ENCODE data around the gene FIP1L1. TPM values are rescaled to one million over a fixed set of nuclear protein-coding genes. Genes with fewer than 3 reads are reported as not detected.

FIP1L1 gene
- total RNA-seq, 1 experiment from 2014 or later: 68.0 TPM

DNA sequence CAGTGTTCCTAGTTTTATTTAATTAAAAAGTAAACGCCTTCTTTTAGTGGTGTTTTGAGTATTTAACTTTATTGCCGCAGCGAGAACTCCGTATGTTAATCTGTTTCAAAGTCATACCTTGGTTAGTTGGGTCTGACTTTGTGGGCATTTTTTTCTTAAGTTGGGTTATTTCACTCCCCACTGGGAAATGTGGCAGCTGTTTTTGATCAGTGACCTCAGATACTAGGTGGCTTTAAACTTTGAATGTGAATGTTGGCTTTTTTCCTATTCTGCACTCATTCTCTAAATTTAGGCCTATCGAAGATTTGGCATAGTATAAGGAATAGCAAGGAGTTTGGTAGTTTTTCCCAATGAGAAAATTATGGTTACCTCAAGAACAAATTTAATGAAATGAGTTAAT, 85.9 kb downstream of the FIP1L1 start:
- no CpG with 5 or more reads among the region's 5 CpGs for WGBS (ENCODE audit: extremely low coverage, insufficient read length, low lambda C conversion rate)

More for the DNA sequence above, 85.9 kb downstream of the FIP1L1 start:
- Histone ChIP-seq H2AFZ (ENCODE audit: low read length) (no peak overlapping the region), H2BK12ac (ENCODE audit: insufficient read length, low read depth, low read length) (no peak overlapping the region), H3T11ph (ENCODE audit: low read length) (no peak overlapping the region), H3K27ac (ENCODE audit: insufficient read length, low read depth, low read length) (no peak overlapping the region), H3K9ac (ENCODE audit: extremely low read depth, insufficient read length, low read length) (no peak overlapping the region), H2BK120ac (ENCODE audit: low read depth, low read length, poor library complexity, severe bottlenecking) (no peak overlapping the region), H4K5ac (ENCODE audit: insufficient read length, low read depth, low read length) (no peak overlapping the region), H2BK5ac (ENCODE audit: insufficient read length, low read length) (no peak overlapping the region), H3K23me2 (ENCODE audit: insufficient read length, low read depth, low read length, poor library complexity, severe bottlenecking) (no peaks in the 10 kb centered on the region), H4K91ac (ENCODE audit: insufficient read length, low read depth, low read length) (no peak overlapping the region), H3K9me3 (ENCODE audit: control insufficient read depth, low read depth, low read length) (no peaks in the 10 kb centered on the region), H3K18ac (ENCODE audit: insufficient read length, low read depth, low read length) (no peak overlapping the region), H3K79me2 (ENCODE audit: insufficient read depth, low read length) (no peaks in the 10 kb centered on the region), H4K8ac (replicated peaks; ENCODE audit: insufficient read length, low read depth, low read length) (no peak overlapping the region), H3K4me2 (ENCODE audit: insufficient read depth, insufficient read length, low read length) (no peak overlapping the region), H3K56ac (ENCODE audit: insufficient read length, low read depth, low read length) (no peak overlapping the region), H3K14ac (ENCODE audit: insufficient read depth, low read length) (no peak overlapping the region), H3K23ac (ENCODE audit: insufficient read length, low read depth, low read length) (no peak overlapping the region), H2BK20ac (ENCODE audit: low read depth, low read length, poor library complexity, severe bottlenecking) (no peak overlapping the region), H3K4me1 (ENCODE audit: insufficient read depth, low read length) (no peaks in the 10 kb centered on the region), H3K27me3 (ENCODE audit: insufficient read depth, low read length) (no peaks in the 10 kb centered on the region), H3K4ac (ENCODE audit: low read depth, low read length) (no peak overlapping the region), H2BK15ac (ENCODE audit: low read depth, low read length) (no peak overlapping the region), H3K79me1 (ENCODE audit: insufficient read depth, low read depth, low read length, poor library complexity, severe bottlenecking) (no peaks in the 10 kb centered on the region), H4K20me1 (ENCODE audit: control insufficient read depth, insufficient read depth, insufficient read length) (no peaks in the 10 kb centered on the region), H2AK5ac (ENCODE audit: insufficient read length, low read length) (no peak overlapping the region)
- Mint-ChIP-seq H3K27me3 (ENCODE audit: low read depth) (peaks cover 3% of the 10 kb centered on the region; the same call in 1 of the 2 replicates), H3K4me1 (peaks cover 3 to 6% of the 10 kb centered on the region in 2 experiments; a peak in 3 of 4 replicates), H3K36me3 (ENCODE audit: insufficient read depth in 1 of 3, low read depth in 3 of 3) (peaks cover 17 to 59% (median 46%) of the 10 kb centered on the region in 3 experiments), H3K27ac (0 out of 7 replicates have a peak overlapping the region, but pooled peaks of 1 of the 3 experiments have one; percentile 36), H3K9me3 (peaks cover 21 to 24% of the 10 kb centered on the region in 2 experiments), H3K4me3 (no peak overlapping the region)
- no peak for DNase-seq
- TF ChIP-seq, protein P1, sequence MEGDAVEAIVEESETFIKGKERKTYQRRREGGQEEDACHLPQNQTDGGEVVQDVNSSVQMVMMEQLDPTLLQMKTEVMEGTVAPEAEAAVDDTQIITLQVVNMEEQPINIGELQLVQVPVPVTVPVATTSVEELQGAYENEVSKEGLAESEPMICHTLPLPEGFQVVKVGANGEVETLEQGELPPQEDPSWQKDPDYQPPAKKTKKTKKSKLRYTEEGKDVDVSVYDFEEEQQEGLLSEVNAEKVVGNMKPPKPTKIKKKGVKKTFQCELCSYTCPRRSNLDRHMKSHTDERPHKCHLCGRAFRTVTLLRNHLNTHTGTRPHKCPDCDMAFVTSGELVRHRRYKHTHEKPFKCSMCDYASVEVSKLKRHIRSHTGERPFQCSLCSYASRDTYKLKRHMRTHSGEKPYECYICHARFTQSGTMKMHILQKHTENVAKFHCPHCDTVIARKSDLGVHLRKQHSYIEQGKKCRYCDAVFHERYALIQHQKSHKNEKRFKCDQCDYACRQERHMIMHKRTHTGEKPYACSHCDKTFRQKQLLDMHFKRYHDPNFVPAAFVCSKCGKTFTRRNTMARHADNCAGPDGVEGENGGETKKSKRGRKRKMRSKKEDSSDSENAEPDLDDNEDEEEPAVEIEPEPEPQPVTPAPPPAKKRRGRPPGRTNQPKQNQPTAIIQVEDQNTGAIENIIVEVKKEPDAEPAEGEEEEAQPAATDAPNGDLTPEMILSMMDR (conservative IDR thresholded peaks at IDR 0.05): no peak

Data from H9 (cell line).